H54 (cell line): ENCODE data around the gene PDCD7.
"Not testable (repeated sequence)": the region's sequence is repeated elsewhere in the genome, so short reads cannot be mapped to it uniquely, and the experiment has no call there.

Source experiments
- DNase-seq: peaks from one replicate; pipeline ENCODE4 v3.0.0; 2011; ENCODE audit warnings: low spot score, mixed read lengths; ENCODE audit not compliant: insufficient read length
- FAIRE-seq: peaks from 3 replicates; lab custom pipeline; 2011; peaks lifted over from hg19 to GRCh38; lab: Jason Lieb, UNC
- POLR2A ChIP-seq: IDR thresholded peaks from 2 replicates; pipeline ENCODE4 v1.6.1; 2011; ENCODE audit warnings: low read depth, mild to moderate bottlenecking, low read length

PDCD7 gene

GRCh38 chr15:65147902-65148301 lies 14.3 kb upstream of the PDCD7 start:
- no peak for TF ChIP-seq POLR2A
- DNase-seq = no peak
- no peak for FAIRE-seq

GRCh38 chr15:65146438-65146837 lies 12.8 kb upstream of the PDCD7 start:
- no peak for FAIRE-seq
- TF ChIP-seq POLR2A = no peak

GRCh38 chr15:65138631-65139030 lies 5.0 kb upstream of the PDCD7 start:
- FAIRE-seq, DNase-seq: not testable (repeated sequence)

More at GRCh38 chr15:65146438-65146837, 12.8 kb upstream of the PDCD7 start:
- no peak for DNase-seq

- not testable (repeated sequence) for FAIRE-seq, DNase-seq
These were observed 4.3 kb upstream of the PDCD7 start for GRCh38 chr15:65137893-65138292.

GRCh38 chr15:65137089-65137488 lies 3.5 kb upstream of the PDCD7 start:
- DNase-seq = not testable (repeated sequence)

GRCh38 chr15:65134538-65134937 lies 930 bp upstream of the PDCD7 start:
- TF ChIP-seq POLR2A = no peak
- DNase-seq = no peak
- no peak for FAIRE-seq

More at GRCh38 chr15:65137089-65137488, 3.5 kb upstream of the PDCD7 start:
- FAIRE-seq = not testable (repeated sequence)

- FAIRE-seq = no peak
- TF ChIP-seq POLR2A = 0 out of 2 replicates have a peak, but pooled peaks have one; percentile 8
These were observed 595 bp downstream of the PDCD7 start for GRCh38 chr15:65132878-65133547.

GRCh38 chr15:65130941-65131340 lies 2.7 kb downstream of the PDCD7 start:
- DNase-seq = no peak
- TF ChIP-seq POLR2A = no peak
- FAIRE-seq = no peak

More at GRCh38 chr15:65132878-65133547, 595 bp downstream of the PDCD7 start:
- DNase-seq = peak; percentile 35

GRCh38 chr15:65115542-65115941 lies 18.1 kb downstream of the PDCD7 start:
- no peak for DNase-seq
- no peak for TF ChIP-seq POLR2A
- no peak for FAIRE-seq

- no peak for FAIRE-seq
- TF ChIP-seq POLR2A = no peak
- DNase-seq = no peak
These were observed 18.5 kb downstream of the PDCD7 start, which contains the start of gene UBAP1L for GRCh38 chr15:65115086-65115485. UBAP1L (minus strand) TSS chr15:65115200; CDS start chr15:65106215, 8,985 bp downstream.

GRCh38 chr15:65110676-65111292 lies 22.8 kb downstream of the PDCD7 start:
- no peak for TF ChIP-seq POLR2A
- DNase-seq (no peak), FAIRE-seq (no peak)

GRCh38 chr15:65106011-65106590 lies 27.5 kb downstream of the PDCD7 start:
- DNase-seq (no peak), FAIRE-seq (no peak)
- TF ChIP-seq POLR2A = no peak

GRCh38 chr15:65105038-65105437 lies 28.6 kb downstream of the PDCD7 start:
- no peak for TF ChIP-seq POLR2A
- no peak for DNase-seq
- FAIRE-seq = no peak

GRCh38 chr15:65102912-65103311 lies 30.7 kb downstream of the PDCD7 start:
- FAIRE-seq = no peak
- DNase-seq = no peak
- no peak for TF ChIP-seq POLR2A
